GM11168 (cell line): ENCODE data around the gene RNF220.

ENCODE experiments used
- in situ Hi-C: fragments of 300-500 bp; cut with MboI; formaldehyde crosslinking; loops from one replicate; pipeline ENCODE4 v1.12.0; 2022; ENCODE audit warnings: low sequenced_read_pairs; ENCODE audit not compliant: unreplicated experiment

RNF220 gene

GRCh38 chr1:44405031-44405797 is at the start of gene RNF220:
TSS of gene RNF220 (plus strand) at chr1:44405255.
- in situ Hi-C loops, result no loop called here

GRCh38 chr1:44355582-44356305 is 49.3 kb upstream of the RNF220 start:
- in situ Hi-C loops, result no loop called here

- in situ Hi-C loops, result no loop called here
Measured at GRCh38 chr1:44357710-44358109, 47.3 kb upstream of the RNF220 start.

GRCh38 chr1:44359234-44359935 is 45.7 kb upstream of the RNF220 start:
- in situ Hi-C loops, result no loop called here

GRCh38 chr1:44361478-44361877 is 43.6 kb upstream of the RNF220 start:
- in situ Hi-C loops, result no loop called here

- in situ Hi-C loops, result no loop called here
Measured at GRCh38 chr1:44366371-44366975, 38.6 kb upstream of the RNF220 start.

GRCh38 chr1:44367944-44368343 is 37.1 kb upstream of the RNF220 start:
- in situ Hi-C loops, result no loop called here

- in situ Hi-C loops, result no loop called here
Measured at GRCh38 chr1:44368471-44369151, 36.4 kb upstream of the RNF220 start.

GRCh38 chr1:44371206-44371605 is 33.8 kb upstream of the RNF220 start:
- in situ Hi-C loops, result loop anchor here (10.0 kb wide), 1 partner anchor 224 kb away; no protein-coding TSS in a partner anchor

GRCh38 chr1:44375547-44375946 is 29.5 kb upstream of the RNF220 start:
- in situ Hi-C loops, result loop anchor here (10.0 kb wide), 1 partner anchor 219 kb away; no protein-coding TSS in a partner anchor

- in situ Hi-C loops, result loop anchor here (10.0 kb wide), 1 partner anchor 217 kb away; no protein-coding TSS in a partner anchor
Measured at GRCh38 chr1:44377925-44378784, 26.9 kb upstream of the RNF220 start.

- in situ Hi-C loops, result no loop called here
Measured at GRCh38 chr1:44380666-44381177, 24.3 kb upstream of the RNF220 start.

- in situ Hi-C loops, result no loop called here
Measured at GRCh38 chr1:44388551-44388950, 16.5 kb upstream of the RNF220 start.

GRCh38 chr1:44389437-44389836 is 15.6 kb upstream of the RNF220 start:
- in situ Hi-C loops, result no loop called here

- in situ Hi-C loops, result no loop called here
Measured at GRCh38 chr1:44390277-44390676, 14.8 kb upstream of the RNF220 start.

GRCh38 chr1:44401256-44402228 is 3.5 kb upstream of the RNF220 start:
- in situ Hi-C loops, result no loop called here
